GM18517 (cell line): ENCODE results near the gene RET.
"Not testable (repeated sequence)": the region's sequence is repeated elsewhere in the genome, so short reads cannot be mapped to it uniquely, and the experiment has no call there.

Source experiments
- ATAC-seq: cut with Tn5 transposase; IDR thresholded peaks from one replicate; pipeline ENCODE4 v1.9.1; 2021; ENCODE audit warnings: mild to moderate bottlenecking, moderate library complexity; ENCODE audit not compliant: unreplicated experiment

RET gene

GRCh38 chr10:43132867-43133787 is 56.3 kb downstream of the RET start:
- ATAC-seq, result no peak

DNA sequence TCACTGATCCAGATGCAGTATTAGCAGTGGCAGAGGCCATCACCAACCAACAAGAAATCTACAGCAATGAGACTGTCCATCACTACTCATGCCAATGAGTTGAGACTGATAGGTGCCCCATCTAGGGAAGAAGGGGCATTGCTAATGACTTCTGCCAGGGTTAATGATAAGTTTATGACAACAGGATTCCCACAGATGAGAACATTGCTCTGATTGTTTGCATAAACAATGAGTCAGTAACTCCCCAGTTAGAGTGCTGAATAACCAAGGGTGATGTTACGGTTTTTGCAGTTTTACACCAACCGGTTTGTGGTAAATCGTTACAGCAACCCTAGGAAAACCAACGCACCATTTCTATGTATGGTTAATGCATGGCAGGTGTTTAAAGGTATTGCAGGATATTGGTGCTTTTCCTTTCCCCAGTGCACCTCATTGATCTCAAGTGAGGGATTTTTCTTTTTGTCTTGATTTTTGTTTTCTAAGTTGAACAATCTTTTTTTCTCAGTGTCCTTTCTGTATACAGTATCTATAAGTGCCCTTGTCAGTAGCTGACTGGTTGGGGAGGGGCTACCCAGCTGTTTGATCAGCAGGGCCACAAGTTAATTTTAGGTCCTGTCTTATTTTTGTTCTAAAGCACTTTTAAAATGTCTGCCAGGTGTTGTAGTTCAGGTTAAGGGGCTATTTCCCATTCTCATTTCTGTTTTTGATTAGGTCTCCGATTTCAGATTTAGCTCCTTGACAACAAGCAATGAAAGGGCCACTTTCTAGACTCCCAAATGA is 57.4 kb downstream of the RET start:
- no peak for ATAC-seq

GRCh38 chr10:43135064-43135463 is 58.2 kb downstream of the RET start:
- no peak for ATAC-seq

GRCh38 chr10:43135656-43136055 is 58.8 kb downstream of the RET start:
- ATAC-seq, result no peak

GRCh38 chr10:43136432-43136831 is 59.6 kb downstream of the RET start:
- no peak for ATAC-seq

DNA sequence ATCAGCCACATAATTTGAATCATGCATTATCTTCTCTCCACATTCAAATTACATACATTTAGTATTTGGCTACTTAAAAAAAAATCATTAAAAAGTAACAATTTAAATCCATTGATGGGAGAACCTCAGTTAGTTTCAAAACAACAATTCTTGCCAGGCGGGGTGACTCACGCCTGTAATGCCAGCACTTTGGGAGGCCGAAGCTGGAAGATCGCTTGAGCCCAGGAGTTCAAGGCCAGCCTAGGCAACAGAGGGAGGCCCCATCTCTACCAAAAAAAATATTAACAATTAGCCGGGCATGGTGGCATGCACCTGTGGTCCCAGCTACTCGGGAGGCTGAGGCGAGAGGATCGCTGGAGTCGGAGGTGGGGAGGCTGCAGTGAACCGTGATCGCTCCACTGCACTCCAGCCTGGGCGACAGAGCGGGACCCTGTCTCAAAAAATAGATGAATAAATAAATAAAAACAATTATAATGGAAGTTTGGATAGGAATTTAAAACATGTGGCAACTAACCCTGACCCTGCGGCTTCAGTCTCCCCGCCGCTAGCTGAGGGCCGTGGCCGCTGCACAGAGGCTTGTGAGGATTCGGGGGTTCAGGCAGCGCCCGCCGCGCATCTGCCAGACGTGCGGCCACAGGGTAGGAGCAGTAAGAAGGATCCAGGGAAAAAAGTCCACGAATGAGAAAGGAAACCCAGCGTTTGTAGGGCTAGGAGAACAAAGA is 60.3 kb downstream of the RET start:
- peak; percentile 0 for ATAC-seq

DNA sequence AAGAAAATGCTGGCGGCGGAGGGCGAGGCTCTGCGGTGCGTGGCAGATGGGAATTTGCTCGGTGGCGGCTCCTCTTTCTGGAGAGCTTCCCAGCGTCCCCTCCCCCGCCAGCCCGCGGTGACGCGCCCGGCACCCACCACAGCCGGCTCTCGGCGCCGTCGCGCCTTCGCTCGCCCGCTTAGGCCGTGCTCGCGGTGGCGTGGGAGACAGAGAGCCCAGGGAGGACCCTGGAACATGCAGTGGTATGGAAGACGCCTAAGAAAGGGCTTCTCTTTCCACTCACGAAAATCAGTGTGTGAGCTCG is 60.8 kb downstream of the RET start:
- ATAC-seq, result peak; percentile 9

- ATAC-seq, result peak; percentile 56
Observed at GRCh38 chr10:43138021-43138756, 61.3 kb downstream of the RET start, which contains the start of gene CSGALNACT2. Gene CSGALNACT2 (plus strand): TSS chr10:43138445. CDS start chr10:43155150, 16,705 bp downstream.

DNA sequence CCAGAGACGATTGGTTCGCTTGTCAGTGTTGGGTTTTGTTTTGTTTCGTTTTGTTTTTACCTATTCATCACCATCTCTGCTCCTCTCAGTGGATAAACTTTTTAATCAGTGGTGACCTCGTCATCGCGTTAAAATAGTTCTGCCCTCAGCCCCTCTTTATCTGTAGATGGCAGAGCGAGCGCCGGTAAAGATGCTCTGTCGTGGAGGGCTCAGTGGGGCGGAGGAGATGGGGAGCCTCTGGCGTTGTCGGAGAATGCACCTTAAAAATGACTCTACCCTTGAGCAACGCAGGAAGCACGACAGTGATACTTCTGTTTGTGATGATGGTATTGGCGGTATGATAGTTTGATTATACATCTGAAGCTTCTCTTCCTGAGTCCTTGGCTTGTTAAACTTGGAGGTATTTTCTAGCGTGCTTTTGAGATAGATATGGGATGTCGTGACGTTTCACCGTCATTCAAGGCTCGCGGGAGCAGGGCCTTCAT is 61.9 kb downstream of the RET start:
- ATAC-seq, result peak; percentile 33

DNA sequence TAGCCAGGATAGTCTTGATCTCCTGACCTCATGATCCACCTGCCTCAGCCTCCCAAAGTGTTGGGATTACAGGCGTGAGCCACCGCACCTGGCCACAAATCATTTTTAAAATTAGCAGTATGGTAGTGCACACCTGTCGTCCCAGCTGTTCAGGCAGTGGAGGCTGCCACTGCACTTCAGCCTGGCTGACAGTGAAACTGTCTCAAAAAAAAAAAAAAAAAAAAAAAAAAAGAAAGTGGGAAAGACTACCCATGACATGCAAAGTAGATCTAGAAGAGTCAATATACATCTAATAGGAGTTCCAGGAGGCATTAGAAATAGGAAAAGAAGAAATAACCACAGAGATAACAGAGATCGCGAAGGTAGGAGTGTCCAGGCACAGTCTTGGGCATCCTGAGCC is 64.6 kb downstream of the RET start:
- no peak for ATAC-seq

- ATAC-seq, result no peak
Observed at GRCh38 chr10:43145311-43145710, 68.4 kb downstream of the RET start.

- ATAC-seq, result not testable (repeated sequence)
Observed at GRCh38 chr10:43145936-43146335, 69.1 kb downstream of the RET start.

- ATAC-seq, result no peak
Observed at GRCh38 chr10:43151371-43151770, 74.5 kb downstream of the RET start.

- ATAC-seq, result no peak
Observed at GRCh38 chr10:43153901-43154300, 77.0 kb downstream of the RET start.

DNA sequence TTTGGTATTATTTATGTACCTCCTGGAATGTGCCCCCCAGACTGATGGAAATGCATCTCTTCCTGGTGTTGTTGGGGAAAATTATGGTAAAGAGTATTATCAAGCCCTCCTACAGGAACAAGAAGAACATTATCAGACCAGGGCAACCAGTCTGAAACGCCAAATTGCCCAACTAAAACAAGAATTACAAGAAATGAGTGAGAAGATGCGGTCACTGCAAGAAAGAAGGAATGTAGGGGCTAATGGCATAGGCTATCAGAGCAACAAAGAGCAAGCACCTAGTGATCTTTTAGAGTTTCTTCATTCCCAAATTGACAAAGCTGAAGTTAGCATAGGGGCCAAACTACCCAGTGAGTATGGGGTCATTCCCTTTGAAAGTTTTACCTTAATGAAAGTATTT is 78.4 kb downstream of the RET start:
- no peak for ATAC-seq

- no peak for ATAC-seq
Observed at GRCh38 chr10:43155741-43156140, 78.9 kb downstream of the RET start.

- ATAC-seq, result no peak
Observed at GRCh38 chr10:43156590-43157341, 79.9 kb downstream of the RET start.

GRCh38 chr10:43158636-43159035 is 81.8 kb downstream of the RET start:
- no peak for ATAC-seq

DNA sequence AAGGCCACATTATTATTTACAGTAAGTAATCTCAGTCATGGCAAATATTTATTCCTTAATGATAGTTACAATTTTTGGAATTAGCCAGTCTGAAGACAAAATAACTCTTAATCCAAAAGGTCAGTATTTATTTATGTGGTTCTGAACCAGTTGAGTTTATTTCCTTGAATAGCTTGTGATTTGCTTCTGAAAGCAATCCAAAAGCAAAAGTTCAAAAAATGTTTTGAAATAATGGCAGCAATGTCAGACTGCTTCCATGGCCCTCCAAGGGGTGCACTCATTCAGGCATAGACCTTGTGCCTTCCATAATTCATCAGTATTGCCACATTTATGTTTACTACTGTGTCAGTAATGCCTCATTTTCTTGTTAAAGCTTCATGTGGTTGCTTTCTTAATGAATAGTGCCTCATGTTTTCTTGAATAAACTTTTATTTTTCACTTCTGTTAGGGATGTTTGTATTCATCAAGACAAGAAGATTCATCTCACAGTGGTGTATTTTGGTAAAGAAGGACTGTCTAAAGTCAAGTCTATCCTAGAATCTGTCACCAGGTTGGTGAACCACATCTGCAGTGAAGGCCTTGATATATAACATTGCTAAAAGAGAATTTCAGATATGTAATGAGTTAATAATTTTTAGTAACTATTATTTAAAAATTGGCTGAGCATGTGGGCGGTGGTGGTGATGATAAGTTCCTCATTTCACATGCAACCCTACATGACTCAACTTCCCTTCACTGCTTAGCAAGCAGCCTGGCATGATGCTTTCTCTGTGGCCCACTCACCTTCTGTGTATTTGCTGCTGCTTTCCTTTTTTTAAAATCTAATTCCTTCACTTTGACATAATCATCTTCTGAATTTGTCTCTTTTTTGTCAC is 83.4 kb downstream of the RET start:
- ATAC-seq, result peak; percentile 66
